ENCODE results near the gene GUCA1A.

- no peak for TF ChIP-seq REST (IDR thresholded peaks at IDR 0.05; ENCODE audit: insufficient read depth in 1 of 2, low read depth in 2 of 2, low read length in 1 of 2)
- TF ChIP-seq, protein P1, sequence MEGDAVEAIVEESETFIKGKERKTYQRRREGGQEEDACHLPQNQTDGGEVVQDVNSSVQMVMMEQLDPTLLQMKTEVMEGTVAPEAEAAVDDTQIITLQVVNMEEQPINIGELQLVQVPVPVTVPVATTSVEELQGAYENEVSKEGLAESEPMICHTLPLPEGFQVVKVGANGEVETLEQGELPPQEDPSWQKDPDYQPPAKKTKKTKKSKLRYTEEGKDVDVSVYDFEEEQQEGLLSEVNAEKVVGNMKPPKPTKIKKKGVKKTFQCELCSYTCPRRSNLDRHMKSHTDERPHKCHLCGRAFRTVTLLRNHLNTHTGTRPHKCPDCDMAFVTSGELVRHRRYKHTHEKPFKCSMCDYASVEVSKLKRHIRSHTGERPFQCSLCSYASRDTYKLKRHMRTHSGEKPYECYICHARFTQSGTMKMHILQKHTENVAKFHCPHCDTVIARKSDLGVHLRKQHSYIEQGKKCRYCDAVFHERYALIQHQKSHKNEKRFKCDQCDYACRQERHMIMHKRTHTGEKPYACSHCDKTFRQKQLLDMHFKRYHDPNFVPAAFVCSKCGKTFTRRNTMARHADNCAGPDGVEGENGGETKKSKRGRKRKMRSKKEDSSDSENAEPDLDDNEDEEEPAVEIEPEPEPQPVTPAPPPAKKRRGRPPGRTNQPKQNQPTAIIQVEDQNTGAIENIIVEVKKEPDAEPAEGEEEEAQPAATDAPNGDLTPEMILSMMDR (IDR thresholded peaks at IDR 0.05): no peak
Measured at GRCh38 chr6:42165016-42165415, 8.1 kb upstream of the GUCA1A start.

Measured in Panc1 (cell line).